Smooth muscle cell (in vitro differentiated cells): ENCODE results near the gene ATP7B. TPM values are rescaled to one million over a fixed set of nuclear protein-coding genes. Genes with fewer than 3 reads are reported as not detected.

ENCODE experiments used
- DNase-seq: peaks from one replicate; lab custom pipeline; 2025; ENCODE audit not compliant: unreplicated experiment; lab: John Stamatoyannopoulos, UW
- H2AFZ ChIP-seq: fragments of 200-600 bp; sonication (generic); 2 replicates; pipeline ENCODE4 v1.6.0; 2016; ENCODE audit warnings: antibody characterized with exemption, low read depth, mild to moderate bottlenecking
- H3F3A ChIP-seq: fragments of 200-600 bp; sonication (generic); 2 replicates; pipeline ENCODE4 v1.6.0; 2017; ENCODE audit warnings: antibody characterized with exemption, low read depth
- H3K27ac ChIP-seq: fragments of 200-600 bp; sonication (generic); 2 replicates; pipeline ENCODE4 v1.5.1; 2016; ENCODE audit warnings: low read depth, mild to moderate bottlenecking
- H3K27me3 ChIP-seq: fragments of 200-600 bp; sonication (generic); 2 replicates; pipeline ENCODE4 v1.6.1; 2016; ENCODE audit warnings: low read depth, mild to moderate bottlenecking
- H3K36me3 ChIP-seq: fragments of 200-600 bp; sonication (generic); 2 replicates; pipeline ENCODE4 v1.5.1; 2016; ENCODE audit warnings: low read depth
- H3K4me1 ChIP-seq: fragments of 200-600 bp; sonication (generic); 2 replicates; pipeline ENCODE4 v1.5.1; 2016; ENCODE audit warnings: low read depth
- H3K4me2 ChIP-seq: fragments of 200-600 bp; sonication (generic); 2 replicates; pipeline ENCODE4 v1.6.0; 2016; ENCODE audit warnings: mild to moderate bottlenecking
- H3K4me3 ChIP-seq: fragments of 200-600 bp; sonication (generic); 2 replicates; pipeline ENCODE4 v1.5.1; 2016; ENCODE audit warnings: mild to moderate bottlenecking
- H3K79me2 ChIP-seq: fragments of 200-600 bp; sonication (generic); 2 replicates; pipeline ENCODE4 v1.6.0; 2016; ENCODE audit warnings: low read depth, mild to moderate bottlenecking
- H3K9ac ChIP-seq: fragments of 200-600 bp; sonication (generic); 2 replicates; pipeline ENCODE4 v1.6.0; 2016; ENCODE audit warnings: low read depth
- H3K9me3 ChIP-seq: fragments of 200-600 bp; sonication (generic); replicated peaks from 2 replicates; pipeline ENCODE4 v1.5.1; 2016; ENCODE audit warnings: low read depth
- H4K20me1 ChIP-seq: fragments of 200-600 bp; sonication (generic); 2 replicates; pipeline ENCODE4 v1.6.0; 2016; ENCODE audit warnings: low read depth
- CTCF ChIP-seq: fragments of 200-600 bp; sonication (generic); IDR thresholded peaks from 2 replicates; pipeline ENCODE4 v1.5.1; 2017; ENCODE audit warnings: borderline replicate concordance, mild to moderate bottlenecking, antibody characterized with exemption; ENCODE audit not compliant: insufficient read depth, poor library complexity, severe bottlenecking
- WGBS: methylation state at CpG from one replicate; pipeline ENCODE4 v1.1.7; 2016; ENCODE audit warnings: low lambda C conversion rate; 5-methylcytosine and 5-hydroxymethylcytosine counted together
- polyA plus RNA-seq: library from polyadenylated mRNA; unstranded; fragments of >200 nt; fragmentation: Nextera tagmentation; extraction: Ambion mirVana; gene quantifications from 2 replicates; pipeline ENCODE4 v1.2.1, GENCODE V29; 2016
- total RNA-seq: library from RNA; depleted of rRNA; stranded (reverse); fragments of >200 nt; gene quantifications from 2 replicates; pipeline ENCODE4 v1.2.3, GENCODE V29; 2014

The ATP7B gene
- total and polyA plus RNA-seq, 2 experiments from 2014 or later: 10.0 to 23.5 TPM

GRCh38 chr13:51942189-51942588 is 69.1 kb downstream of the ATP7B start:
- no peak for TF ChIP-seq CTCF
- Histone ChIP-seq H3F3A (no peaks in the 10 kb centered on the region), H2AFZ (no peak overlapping the region), H3K36me3 (no peaks in the 10 kb centered on the region), H3K27me3 (no peaks in the 10 kb centered on the region), H4K20me1 (no peaks in the 10 kb centered on the region), H3K4me1 (no peaks in the 10 kb centered on the region), H3K27ac (no peak overlapping the region), H3K4me2 (no peak overlapping the region), H3K4me3 (no peak overlapping the region), H3K9me3 (no peaks in the 10 kb centered on the region), H3K9ac (no peak overlapping the region), H3K79me2 (no peaks in the 10 kb centered on the region)
- WGBS: 81% methylated on average over 9 of the region's 9 CpGs
- DNase-seq: no peak

DNA sequence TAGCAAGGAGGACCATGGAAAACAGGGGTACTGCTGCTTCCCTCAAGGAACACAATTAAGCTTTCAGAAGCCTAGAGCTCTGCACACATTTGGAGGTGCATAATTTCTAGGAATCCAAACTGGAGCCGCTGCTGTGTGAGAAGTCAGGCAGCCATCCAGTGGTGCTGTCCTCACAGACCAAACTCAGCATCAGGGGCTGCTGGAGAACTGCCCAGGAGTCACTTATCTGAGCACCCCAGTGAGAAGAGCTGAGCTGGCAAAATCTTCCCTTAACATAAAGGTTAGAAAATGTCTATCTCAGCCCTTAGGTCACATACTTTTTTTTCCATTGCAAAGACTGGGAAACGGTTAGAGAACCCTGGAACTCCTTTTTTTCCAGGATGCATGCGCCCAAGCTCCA is 72.8 kb downstream of the ATP7B start:
- no peak overlapping the region for H2AFZ ChIP-seq
- H3K4me3 ChIP-seq: no peak overlapping the region
- 96% methylated on average over 3 of the region's 3 CpGs for WGBS
- no peak for TF ChIP-seq CTCF
- no peaks in the 10 kb centered on the region for H3F3A ChIP-seq
- no peak for DNase-seq
- H3K4me2 ChIP-seq: no peak overlapping the region
- no peaks in the 10 kb centered on the region for H3K79me2 ChIP-seq
- H3K9ac ChIP-seq: no peak overlapping the region
- no peaks in the 10 kb centered on the region for H3K9me3 ChIP-seq
- no peaks in the 10 kb centered on the region for H3K27me3 ChIP-seq
- no peaks in the 10 kb centered on the region for H3K4me1 ChIP-seq
- no peaks in the 10 kb centered on the region for H3K36me3 ChIP-seq
- no peak overlapping the region for H3K27ac ChIP-seq
- no peaks in the 10 kb centered on the region for H4K20me1 ChIP-seq

DNA sequence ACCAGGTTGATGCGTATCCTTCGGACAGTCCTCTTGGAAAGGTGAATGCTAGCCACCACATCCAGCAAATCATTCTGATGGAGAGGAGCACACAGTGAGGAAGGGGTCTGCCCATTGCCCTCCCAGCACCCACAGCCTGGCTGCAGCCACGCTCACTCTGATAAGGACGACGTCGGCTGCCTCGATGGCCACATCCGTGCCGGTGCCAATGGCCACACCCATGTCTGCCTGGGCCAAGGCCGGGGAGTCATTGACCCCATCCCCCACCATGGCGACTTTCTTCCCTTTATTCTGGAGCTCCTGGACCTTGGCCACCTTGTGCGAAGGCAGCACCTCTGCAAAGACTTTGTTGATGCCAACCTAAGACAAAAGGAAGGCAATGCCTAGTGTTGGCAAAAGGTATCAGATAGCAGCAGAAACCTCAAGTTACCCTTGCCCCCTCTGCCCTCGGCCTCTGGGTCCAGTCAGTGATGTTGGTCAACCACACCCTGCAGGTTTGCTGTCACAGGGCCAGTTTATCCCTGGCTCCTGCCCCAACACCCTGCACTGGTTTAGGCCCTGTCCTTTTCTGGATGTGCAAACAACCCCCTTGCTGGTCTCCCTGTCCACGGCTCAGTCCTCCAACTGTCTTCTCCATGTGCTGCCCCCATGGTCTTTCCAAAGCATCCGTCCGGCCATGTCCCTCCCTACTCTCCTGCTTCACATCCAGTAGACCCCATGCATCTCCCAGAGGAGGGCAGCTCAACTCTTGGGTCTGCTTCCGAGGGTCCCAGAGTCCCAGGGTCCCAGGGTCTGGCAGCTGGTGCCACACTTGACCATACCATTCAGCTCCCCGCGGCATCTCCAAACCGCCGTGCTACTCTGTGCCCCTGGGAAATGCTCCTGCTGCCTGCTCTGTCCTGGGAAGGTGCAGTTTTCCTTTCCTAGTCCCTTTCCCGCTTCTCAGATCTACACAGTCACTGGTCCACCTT is 73.6 kb downstream of the ATP7B start:
- Histone ChIP-seq H3K9me3 (no peaks in the 10 kb centered on the region), H3K9ac (no peak overlapping the region), H3K4me3 (no peak overlapping the region)

More for the DNA sequence above, 73.6 kb downstream of the ATP7B start:
- H3K27ac ChIP-seq: no peak overlapping the region
- H4K20me1 ChIP-seq: no peaks in the 10 kb centered on the region
- H3K4me2 ChIP-seq: no peak overlapping the region
- no peaks in the 10 kb centered on the region for H3F3A ChIP-seq
- 93% methylated on average over 22 of the region's 22 CpGs for WGBS
- no peaks in the 10 kb centered on the region for H3K27me3 ChIP-seq
- no peaks in the 10 kb centered on the region for H3K4me1 ChIP-seq
- no peak for TF ChIP-seq CTCF
- DNase-seq: no peak
- H3K79me2 ChIP-seq: no peaks in the 10 kb centered on the region
- no peak overlapping the region for H2AFZ ChIP-seq
- H3K36me3 ChIP-seq: no peaks in the 10 kb centered on the region
